ENCODE data around the gene FIGLA.

The FIGLA gene

GRCh38 chr2:70816726-70817125 lies 26.3 kb upstream of the FIGLA start:
- no peak for DNase-seq (ENCODE audit: low read depth in 2 of 2)
- no peak for TF ChIP-seq CTCF (IDR thresholded peaks at IDR 0.05; ENCODE audit: low read depth, low read length)
- no peak overlapping the region for H3K4me3 ChIP-seq (replicated peaks in 1 of 2; ENCODE audit: low read depth in 2 of 2, low read length in 2 of 2)

GRCh38 chr2:70808983-70809958 lies 18.8 kb upstream of the FIGLA start:
- TF ChIP-seq CTCF (IDR thresholded peaks at IDR 0.05; ENCODE audit: low read depth, low read length) = no peak
- no peak for DNase-seq (ENCODE audit: low read depth in 2 of 2)
- no peak overlapping the region for H3K4me3 ChIP-seq (replicated peaks in 1 of 2; ENCODE audit: low read depth in 2 of 2, low read length in 2 of 2)

GRCh38 chr2:70807828-70808118 lies 17.3 kb upstream of the FIGLA start:
- H3K4me3 ChIP-seq (replicated peaks in 1 of 2; ENCODE audit: low read depth in 2 of 2, low read length in 2 of 2) = no peak overlapping the region
- no peak for DNase-seq (ENCODE audit: low read depth in 2 of 2)
- no peak for TF ChIP-seq CTCF (IDR thresholded peaks at IDR 0.05; ENCODE audit: low read depth, low read length)

GRCh38 chr2:70807102-70807827 lies 16.8 kb upstream of the FIGLA start:
- no peak for DNase-seq (ENCODE audit: low read depth in 2 of 2)
- H3K4me3 ChIP-seq (replicated peaks in 1 of 2; ENCODE audit: low read depth in 2 of 2, low read length in 2 of 2) = no peak overlapping the region
- no peak for TF ChIP-seq CTCF (IDR thresholded peaks at IDR 0.05; ENCODE audit: low read depth, low read length)

GRCh38 chr2:70806620-70807019 lies 16.2 kb upstream of the FIGLA start:
- no peak for TF ChIP-seq CTCF (IDR thresholded peaks at IDR 0.05; ENCODE audit: low read depth, low read length)

GRCh38 chr2:70806013-70806412 lies 15.6 kb upstream of the FIGLA start:
- H3K4me3 ChIP-seq (replicated peaks in 1 of 2; ENCODE audit: low read depth in 2 of 2, low read length in 2 of 2) = no peak overlapping the region
- DNase-seq (ENCODE audit: low read depth in 2 of 2) = no peak
- TF ChIP-seq CTCF (IDR thresholded peaks at IDR 0.05; ENCODE audit: low read depth, low read length) = no peak

More at GRCh38 chr2:70806620-70807019, 16.2 kb upstream of the FIGLA start:
- no peak overlapping the region for H3K4me3 ChIP-seq (replicated peaks in 1 of 2; ENCODE audit: low read depth in 2 of 2, low read length in 2 of 2)
- DNase-seq (ENCODE audit: low read depth in 2 of 2) = no peak
